ENCODE results near the gene TAC3. TPM values are rescaled to one million over a fixed set of nuclear protein-coding genes. Genes with fewer than 3 reads are reported as not detected.
"Not testable (repeated sequence)": the region's sequence is repeated elsewhere in the genome, so short reads cannot be mapped to it uniquely, and the experiment has no call there.

The TAC3 gene
- total and polyA plus RNA-seq, 4 donors: 2.6 to 8.1 (median 6.8) TPM

- WGBS (ENCODE audit: insufficient coverage): 95% methylated on average over 6 of the region's 6 CpGs
- H3K27ac ChIP-seq (ENCODE audit: low read depth, low read length): no peak overlapping the region
- no peaks in the 10 kb centered on the region for H3K36me3 ChIP-seq (ENCODE audit: control insufficient read depth, insufficient read depth, low read length)
- H3K4me3 ChIP-seq (ENCODE audit: low read depth, low read length): no peak overlapping the region
- H3K9me3 ChIP-seq (ENCODE audit: control insufficient read depth, insufficient read depth, low read length): no peaks in the 10 kb centered on the region
- DNase-seq (ENCODE audit: low read depth in 4 of 6, low spot score in 6 of 6): no peak
- no peaks in the 10 kb centered on the region for H3K4me1 ChIP-seq (ENCODE audit: control insufficient read depth, insufficient read depth, low read length)
- H3K27me3 ChIP-seq (ENCODE audit: control insufficient read depth, insufficient read depth, low read length): no peaks in the 10 kb centered on the region
Observed at GRCh38 chr12:56980268-56980667, 36.1 kb downstream of the TAC3 start.

- H3K4me1 ChIP-seq (ENCODE audit: control insufficient read depth, insufficient read depth, low read length): no peaks in the 10 kb centered on the region
- H3K27ac ChIP-seq (ENCODE audit: low read depth, low read length): no peak overlapping the region
- 100% methylated on average over 3 of the region's 3 CpGs for WGBS (ENCODE audit: insufficient coverage)
- H3K27me3 ChIP-seq (ENCODE audit: control insufficient read depth, insufficient read depth, low read length): no peaks in the 10 kb centered on the region
- no peaks in the 10 kb centered on the region for H3K9me3 ChIP-seq (ENCODE audit: control insufficient read depth, insufficient read depth, low read length)
- no peaks in the 10 kb centered on the region for H3K36me3 ChIP-seq (ENCODE audit: control insufficient read depth, insufficient read depth, low read length)
- no peak overlapping the region for H3K4me3 ChIP-seq (ENCODE audit: low read depth, low read length)
- DNase-seq (ENCODE audit: low read depth in 4 of 6, low spot score in 6 of 6): no peak
Observed at GRCh38 chr12:56979628-56980027, 36.7 kb downstream of the TAC3 start.

- H3K27ac ChIP-seq (ENCODE audit: low read depth, low read length): no peak overlapping the region
- H3K9me3 ChIP-seq (ENCODE audit: control insufficient read depth, insufficient read depth, low read length): no peaks in the 10 kb centered on the region
- WGBS (ENCODE audit: insufficient coverage): 92% methylated on average over 3 of the region's 3 CpGs
- H3K27me3 ChIP-seq (ENCODE audit: control insufficient read depth, insufficient read depth, low read length): no peaks in the 10 kb centered on the region
- no peaks in the 10 kb centered on the region for H3K36me3 ChIP-seq (ENCODE audit: control insufficient read depth, insufficient read depth, low read length)
- no peak for DNase-seq (ENCODE audit: low read depth in 4 of 6, low spot score in 6 of 6)
- H3K4me1 ChIP-seq (ENCODE audit: control insufficient read depth, insufficient read depth, low read length): no peaks in the 10 kb centered on the region
- no peak overlapping the region for H3K4me3 ChIP-seq (ENCODE audit: low read depth, low read length)
Observed at GRCh38 chr12:56978397-56979138, 37.8 kb downstream of the TAC3 start.

- not testable (repeated sequence) for H3K27ac ChIP-seq (ENCODE audit: low read depth, low read length); DNase-seq (ENCODE audit: low read depth in 4 of 6, low spot score in 6 of 6); H3K27me3 ChIP-seq (ENCODE audit: control insufficient read depth, insufficient read depth, low read length); H3K4me1 ChIP-seq (ENCODE audit: control insufficient read depth, insufficient read depth, low read length); H3K36me3 ChIP-seq (ENCODE audit: control insufficient read depth, insufficient read depth, low read length); H3K9me3 ChIP-seq (ENCODE audit: control insufficient read depth, insufficient read depth, low read length); H3K4me3 ChIP-seq (ENCODE audit: low read depth, low read length)
- WGBS (ENCODE audit: insufficient coverage): no CpG with 5 or more reads among the region's 4 CpGs
Observed at GRCh38 chr12:56977361-56977760, 39.0 kb downstream of the TAC3 start.

- no CpG with 5 or more reads among the region's 3 CpGs for WGBS (ENCODE audit: insufficient coverage)
- DNase-seq (ENCODE audit: low read depth in 4 of 6, low spot score in 6 of 6); H3K4me1 ChIP-seq (ENCODE audit: control insufficient read depth, insufficient read depth, low read length); H3K27ac ChIP-seq (ENCODE audit: low read depth, low read length); H3K27me3 ChIP-seq (ENCODE audit: control insufficient read depth, insufficient read depth, low read length); H3K4me3 ChIP-seq (ENCODE audit: low read depth, low read length); H3K36me3 ChIP-seq (ENCODE audit: control insufficient read depth, insufficient read depth, low read length); H3K9me3 ChIP-seq (ENCODE audit: control insufficient read depth, insufficient read depth, low read length): not testable (repeated sequence)
Observed at GRCh38 chr12:56974224-56974623, 42.1 kb downstream of the TAC3 start.

GRCh38 chr12:56968910-56969309, 47.4 kb downstream of the TAC3 start:
- not testable (repeated sequence) for H3K27me3 ChIP-seq (ENCODE audit: control insufficient read depth, insufficient read depth, low read length); H3K36me3 ChIP-seq (ENCODE audit: control insufficient read depth, insufficient read depth, low read length); H3K27ac ChIP-seq (ENCODE audit: low read depth, low read length); DNase-seq (ENCODE audit: low read depth in 4 of 6, low spot score in 6 of 6); H3K4me1 ChIP-seq (ENCODE audit: control insufficient read depth, insufficient read depth, low read length); H3K4me3 ChIP-seq (ENCODE audit: low read depth, low read length); H3K9me3 ChIP-seq (ENCODE audit: control insufficient read depth, insufficient read depth, low read length)
- no CpG with 5 or more reads among the region's 6 CpGs for WGBS (ENCODE audit: insufficient coverage)

GRCh38 chr12:56965997-56966642, 50.2 kb downstream of the TAC3 start:
- 92% methylated on average over 9 of the region's 15 CpGs for WGBS (ENCODE audit: insufficient coverage)
- H3K4me1 ChIP-seq (ENCODE audit: control insufficient read depth, insufficient read depth, low read length); H3K27ac ChIP-seq (ENCODE audit: low read depth, low read length): not testable (repeated sequence)

GRCh38 chr12:56965124-56965523, 51.2 kb downstream of the TAC3 start:
- no CpG with 5 or more reads among the region's 4 CpGs for WGBS (ENCODE audit: insufficient coverage)
- not testable (repeated sequence) for H3K4me3 ChIP-seq (ENCODE audit: low read depth, low read length); DNase-seq (ENCODE audit: low read depth in 4 of 6, low spot score in 6 of 6); H3K36me3 ChIP-seq (ENCODE audit: control insufficient read depth, insufficient read depth, low read length); H3K27me3 ChIP-seq (ENCODE audit: control insufficient read depth, insufficient read depth, low read length); H3K9me3 ChIP-seq (ENCODE audit: control insufficient read depth, insufficient read depth, low read length); H3K4me1 ChIP-seq (ENCODE audit: control insufficient read depth, insufficient read depth, low read length); H3K27ac ChIP-seq (ENCODE audit: low read depth, low read length)

More at GRCh38 chr12:56965997-56966642, 50.2 kb downstream of the TAC3 start:
- DNase-seq (ENCODE audit: low read depth in 4 of 6, low spot score in 6 of 6); H3K4me3 ChIP-seq (ENCODE audit: low read depth, low read length); H3K27me3 ChIP-seq (ENCODE audit: control insufficient read depth, insufficient read depth, low read length); H3K36me3 ChIP-seq (ENCODE audit: control insufficient read depth, insufficient read depth, low read length); H3K9me3 ChIP-seq (ENCODE audit: control insufficient read depth, insufficient read depth, low read length): not testable (repeated sequence)

- DNase-seq (ENCODE audit: low read depth in 4 of 6, low spot score in 6 of 6); H3K27me3 ChIP-seq (ENCODE audit: control insufficient read depth, insufficient read depth, low read length); H3K27ac ChIP-seq (ENCODE audit: low read depth, low read length); H3K4me3 ChIP-seq (ENCODE audit: low read depth, low read length); H3K4me1 ChIP-seq (ENCODE audit: control insufficient read depth, insufficient read depth, low read length); H3K9me3 ChIP-seq (ENCODE audit: control insufficient read depth, insufficient read depth, low read length); H3K36me3 ChIP-seq (ENCODE audit: control insufficient read depth, insufficient read depth, low read length): not testable (repeated sequence)
- no CpG with 5 or more reads among the region's 27 CpGs for WGBS (ENCODE audit: insufficient coverage)
Observed at GRCh38 chr12:56963557-56963956, 52.8 kb downstream of the TAC3 start.

GRCh38 chr12:56962247-56962646, 54.1 kb downstream of the TAC3 start:
- no CpG with 5 or more reads among the region's 4 CpGs for WGBS (ENCODE audit: insufficient coverage)
- not testable (repeated sequence) for H3K27ac ChIP-seq (ENCODE audit: low read depth, low read length); H3K4me3 ChIP-seq (ENCODE audit: low read depth, low read length); DNase-seq (ENCODE audit: low read depth in 4 of 6, low spot score in 6 of 6); H3K36me3 ChIP-seq (ENCODE audit: control insufficient read depth, insufficient read depth, low read length); H3K9me3 ChIP-seq (ENCODE audit: control insufficient read depth, insufficient read depth, low read length); H3K27me3 ChIP-seq (ENCODE audit: control insufficient read depth, insufficient read depth, low read length); H3K4me1 ChIP-seq (ENCODE audit: control insufficient read depth, insufficient read depth, low read length)

All from spinal cord (tissue), 10 donors.